ENCODE measurements around the gene C13orf46. TPM values are rescaled to one million over a fixed set of nuclear protein-coding genes. Genes with fewer than 3 reads are reported as not detected.

The C13orf46 gene
- total RNA-seq, 2 donors from 2014 or later, result 0.59 to 2.7 TPM

- Histone ChIP-seq H3K27ac (no peak overlapping the region), H3K4me3 (no peak overlapping the region), H3K36me3 (no peaks in the 10 kb centered on the region), H3K27me3 (no peaks in the 10 kb centered on the region), H3K4me1 (no peaks in the 10 kb centered on the region), H3K9me3 (peaks cover 0 to 3% of the 10 kb centered on the region in 2 donors)
- TF ChIP-seq CTCF (IDR thresholded peaks at IDR 0.05), result no peak
- DNase-seq (ENCODE audit: low spot score), result no peak
Observed at GRCh38 chr13:113964251-113964995, 9.5 kb downstream of the C13orf46 start.

GRCh38 chr13:113963376-113963775, 10.5 kb downstream of the C13orf46 start:
- Histone ChIP-seq H3K36me3 (no peaks in the 10 kb centered on the region), H3K9me3 (peaks cover 0 to 5% of the 10 kb centered on the region in 2 donors), H3K27ac (no peak overlapping the region), H3K4me1 (no peaks in the 10 kb centered on the region), H3K4me3 (no peak overlapping the region), H3K27me3 (no peaks in the 10 kb centered on the region)
- DNase-seq (ENCODE audit: low spot score), result no peak
- no peak for TF ChIP-seq CTCF (IDR thresholded peaks at IDR 0.05)

- Histone ChIP-seq H3K27me3 (no peaks in the 10 kb centered on the region), H3K4me1 (no peaks in the 10 kb centered on the region), H3K4me3 (no peak overlapping the region), H3K27ac (no peak overlapping the region), H3K9me3 (peaks cover 0 to 5% of the 10 kb centered on the region in 2 donors), H3K36me3 (no peaks in the 10 kb centered on the region)
- no peak for TF ChIP-seq CTCF (IDR thresholded peaks at IDR 0.05)
- no peak for DNase-seq (ENCODE audit: low spot score)
Observed at GRCh38 chr13:113962975-113963374, 10.9 kb downstream of the C13orf46 start.

- Histone ChIP-seq H3K4me1 (no peaks in the 10 kb centered on the region), H3K9me3 (peaks cover 0 to 5% of the 10 kb centered on the region in 2 donors), H3K36me3 (no peaks in the 10 kb centered on the region), H3K27ac (no peak overlapping the region), H3K27me3 (no peaks in the 10 kb centered on the region), H3K4me3 (no peak overlapping the region)
- no peak for DNase-seq (ENCODE audit: low spot score)
- TF ChIP-seq CTCF (IDR thresholded peaks at IDR 0.05), result no peak
Observed at GRCh38 chr13:113962386-113962785, 11.5 kb downstream of the C13orf46 start.

- no peak for TF ChIP-seq CTCF (IDR thresholded peaks at IDR 0.05)
- Histone ChIP-seq H3K4me1 (no peaks in the 10 kb centered on the region), H3K4me3 (no peak overlapping the region), H3K27me3 (no peaks in the 10 kb centered on the region), H3K36me3 (no peaks in the 10 kb centered on the region), H3K9me3 (peaks cover 0 to 5% of the 10 kb centered on the region in 2 donors), H3K27ac (no peak overlapping the region)
- no peak for DNase-seq (ENCODE audit: low spot score)
Observed at GRCh38 chr13:113960276-113960948, 13.5 kb downstream of the C13orf46 start.

Measured in right atrium auricular region (tissue), 2 donors.